ACHN (cell line): ENCODE measurements around the gene ALK.

Source experiments
- DNase-seq: peaks from one replicate; pipeline ENCODE4 v3.0.0-alpha.2; 2015
- in situ Hi-C: cut with HindIII; loops from 2 replicates; pipeline ENCODE4 v1.10.0; 2017; ENCODE audit warnings: low sequenced_read_pairs, low pct_ligation_motif_present, low pct_unique_long_range_greater_than_20kb

Gene ALK

DNA sequence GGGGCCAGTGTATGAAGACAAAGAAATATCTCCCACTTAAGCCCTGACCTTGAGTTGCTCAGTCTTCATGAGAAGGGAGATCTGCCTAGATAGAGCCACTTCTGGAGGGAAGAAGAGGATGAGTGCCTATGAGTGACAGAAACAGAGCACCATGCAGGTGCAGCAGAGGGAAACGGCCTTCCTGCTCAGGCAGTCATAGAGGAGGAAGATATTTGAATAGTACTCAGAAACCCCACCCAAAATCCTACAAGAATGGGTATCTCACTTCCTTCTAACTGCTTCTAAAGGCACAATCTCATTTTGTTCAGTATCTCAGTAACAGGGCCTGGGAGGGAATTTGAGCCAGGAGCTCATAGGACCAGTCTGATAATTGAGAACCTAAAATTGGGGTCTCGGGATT is 339.3 kb downstream of the ALK start:
- no peak for DNase-seq
- in situ Hi-C loops: no loop called here

GRCh38 chr2:29580223-29580622 is 341.2 kb downstream of the ALK start:
- in situ Hi-C loops: no loop called here
- no peak for DNase-seq

DNA sequence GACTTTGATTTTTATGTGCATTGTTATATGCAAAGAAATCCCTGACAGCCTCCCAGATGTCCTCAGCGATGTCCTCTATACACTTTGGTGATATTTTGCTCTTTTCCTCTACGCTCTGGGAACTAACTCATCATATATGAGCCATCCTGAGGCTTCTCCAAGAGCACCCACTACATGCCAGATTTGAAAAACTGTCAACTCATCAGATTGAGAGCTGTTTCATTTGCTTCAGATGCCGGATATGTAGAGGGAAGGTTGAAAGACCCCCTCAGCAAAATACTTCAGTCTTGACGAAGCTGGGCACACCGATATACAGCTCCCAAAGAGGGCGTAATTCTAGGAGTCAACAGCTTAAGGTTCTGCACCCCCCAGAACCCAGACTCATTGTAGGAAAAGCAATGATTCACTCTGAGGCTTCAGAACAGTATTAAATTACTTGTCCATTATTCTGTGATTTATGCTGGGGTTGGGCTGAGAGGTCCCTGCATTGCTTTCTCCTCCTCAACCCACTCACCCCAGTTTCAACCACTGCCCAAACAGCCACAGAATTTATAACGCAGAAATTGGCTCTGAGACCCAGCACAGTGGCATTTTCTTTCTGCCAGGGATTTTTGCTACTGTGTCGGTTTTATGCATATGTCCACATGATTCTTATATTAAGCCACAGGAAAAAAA is 341.8 kb downstream of the ALK start:
- DNase-seq: no peak
- in situ Hi-C loops: no loop called here

DNA sequence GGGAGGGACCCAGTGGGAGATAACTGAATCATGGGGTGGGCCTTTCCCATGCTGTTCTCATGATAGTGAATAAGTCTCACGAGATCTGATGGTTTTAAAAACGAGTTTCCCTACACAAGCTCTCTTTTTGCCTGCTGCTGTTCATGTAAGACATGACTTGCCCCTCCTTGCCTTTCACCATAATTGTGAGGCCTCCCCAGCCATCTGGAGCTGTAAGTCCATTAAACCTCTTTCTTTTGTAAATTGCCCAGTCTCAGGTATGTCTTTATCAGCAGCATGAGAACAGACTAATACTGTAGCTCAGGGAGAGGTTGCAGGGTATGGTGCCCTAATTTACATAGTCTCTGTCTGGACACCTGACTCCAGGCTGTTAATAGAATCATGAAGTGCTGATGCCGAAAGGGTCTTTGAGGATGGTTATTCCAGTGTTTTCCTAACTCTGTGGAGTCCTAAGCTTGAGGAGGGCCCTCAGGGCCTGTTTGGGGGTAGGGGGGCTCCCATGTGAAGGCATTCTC is 343.2 kb downstream of the ALK start:
- no peak for DNase-seq
- in situ Hi-C loops: no loop called here

GRCh38 chr2:29576231-29576630 is 345.2 kb downstream of the ALK start:
- DNase-seq: no peak
- in situ Hi-C loops: no loop called here

DNA sequence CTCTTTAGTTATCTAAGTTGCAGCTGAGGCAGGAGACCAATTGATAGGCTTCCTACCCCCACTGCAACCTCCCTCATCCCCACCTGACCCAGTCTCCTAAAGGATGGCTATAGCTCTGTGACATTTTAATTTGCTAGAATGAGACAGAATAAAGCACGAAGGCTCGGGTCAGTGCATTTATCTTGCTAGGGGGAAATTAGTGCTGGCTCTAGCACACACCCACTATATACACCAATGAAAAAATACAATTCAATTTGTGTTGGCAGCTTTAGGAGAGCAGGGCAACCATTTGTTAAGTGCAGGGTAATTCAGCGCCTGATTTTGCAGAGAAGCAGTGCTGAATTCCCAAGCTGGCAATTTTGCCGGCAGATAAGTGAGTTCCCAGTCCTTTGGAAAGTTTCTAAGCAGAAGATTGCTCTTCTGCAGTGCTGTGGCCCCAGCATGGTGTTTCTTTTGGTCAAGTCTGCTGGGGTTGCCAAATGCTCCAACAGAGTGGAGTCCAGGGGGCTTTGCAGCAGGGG is 346.0 kb downstream of the ALK start:
- in situ Hi-C loops: no loop called here
- no peak for DNase-seq

GRCh38 chr2:29573612-29574011 is 347.8 kb downstream of the ALK start:
- in situ Hi-C loops: no loop called here
- DNase-seq: no peak

- no peak for DNase-seq
- in situ Hi-C loops: no loop called here
These were observed 348.2 kb downstream of the ALK start for GRCh38 chr2:29573147-29573546.

DNA sequence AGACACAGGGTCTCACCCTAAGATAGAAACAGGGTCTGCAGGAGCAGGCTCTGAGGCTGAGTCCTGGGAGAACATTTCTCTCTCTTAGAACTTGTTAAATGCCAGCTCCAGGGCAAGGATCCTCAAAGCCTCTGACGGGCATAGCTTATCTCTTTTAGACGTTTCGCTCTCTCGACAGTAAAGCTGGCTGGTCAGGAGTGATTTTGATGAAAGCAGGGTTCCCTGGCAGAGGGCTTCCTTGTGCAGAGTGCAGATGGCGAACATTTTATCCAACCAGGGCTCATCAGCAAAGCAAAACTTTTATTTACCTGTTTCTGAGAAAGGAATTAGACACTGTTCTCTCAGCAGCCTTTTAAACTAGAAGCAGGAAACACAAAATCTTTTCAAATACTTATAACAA is 350.8 kb downstream of the ALK start:
- no peak for DNase-seq
- in situ Hi-C loops: no loop called here

- in situ Hi-C loops: no loop called here
- no peak for DNase-seq
These were observed 353.4 kb downstream of the ALK start for GRCh38 chr2:29567906-29568520.

- DNase-seq: no peak
- in situ Hi-C loops: no loop called here
These were observed 357.7 kb downstream of the ALK start for GRCh38 chr2:29563697-29564096.

- DNase-seq: no peak
- in situ Hi-C loops: no loop called here
These were observed 358.5 kb downstream of the ALK start for GRCh38 chr2:29562896-29563295.

GRCh38 chr2:29562319-29562718 is 359.1 kb downstream of the ALK start:
- DNase-seq: no peak
- in situ Hi-C loops: no loop called here

DNA sequence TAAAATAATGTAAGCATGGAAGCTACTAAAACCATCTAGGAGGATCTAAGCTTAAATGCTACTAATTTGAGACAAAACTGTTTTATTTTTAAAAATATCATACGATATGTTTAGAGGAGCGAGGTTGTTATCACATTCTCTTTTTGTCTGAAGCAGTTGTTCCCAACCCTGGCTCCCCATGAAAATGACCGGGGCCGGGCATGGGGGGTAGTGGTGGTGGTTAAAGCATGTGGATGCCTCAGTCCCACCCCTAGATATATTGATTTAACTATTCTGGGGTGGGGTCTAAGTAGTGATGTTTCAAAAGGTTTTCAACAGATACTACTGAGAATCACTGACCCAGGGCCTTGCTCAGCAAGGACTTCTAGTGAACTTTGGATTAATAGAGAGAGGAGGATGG is 359.8 kb downstream of the ALK start:
- in situ Hi-C loops: no loop called here
- no peak for DNase-seq

GRCh38 chr2:29561181-29561580 is 360.2 kb downstream of the ALK start:
- in situ Hi-C loops: no loop called here
- no peak for DNase-seq

DNA sequence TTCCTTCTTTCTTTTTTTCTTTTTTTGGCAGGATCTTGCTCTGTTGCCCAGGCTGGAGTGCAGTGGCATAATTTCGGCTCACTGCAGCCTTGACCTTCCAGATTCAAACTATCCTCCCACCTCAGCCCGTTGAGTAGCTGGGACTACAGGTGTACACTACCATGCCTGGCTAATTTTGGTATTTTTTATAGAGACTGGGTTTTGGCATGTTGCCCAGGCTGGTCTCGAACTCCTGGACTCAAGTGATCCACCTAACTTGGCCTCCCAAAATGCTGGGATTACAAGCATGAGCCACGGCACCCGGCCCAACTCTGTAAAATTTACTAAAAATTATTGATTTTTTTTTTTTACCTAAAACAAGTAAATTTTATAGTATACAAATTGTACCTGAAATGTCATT is 360.8 kb downstream of the ALK start:
- DNase-seq: no peak
- in situ Hi-C loops: no loop called here

DNA sequence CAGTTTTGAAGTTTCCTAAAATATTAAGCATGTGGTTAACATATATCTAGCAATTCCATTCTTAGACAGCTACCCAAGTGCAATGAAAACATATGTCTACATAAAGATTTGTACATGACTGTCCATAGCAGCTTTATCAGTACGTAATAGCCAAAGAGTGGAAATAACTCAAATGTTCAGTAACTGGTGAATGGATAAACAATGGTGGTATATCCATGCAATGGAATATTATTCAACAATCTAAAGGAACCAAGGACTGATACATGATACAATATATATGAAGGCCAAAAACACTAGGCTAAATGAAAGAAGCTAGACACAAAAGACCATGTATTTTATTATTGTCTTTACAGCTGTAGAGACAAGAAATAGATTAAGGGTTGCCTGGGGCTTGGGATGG is 361.4 kb downstream of the ALK start:
- no peak for DNase-seq
- in situ Hi-C loops: no loop called here

GRCh38 chr2:29559578-29559977 is 361.8 kb downstream of the ALK start:
- in situ Hi-C loops: no loop called here
- DNase-seq: no peak

DNA sequence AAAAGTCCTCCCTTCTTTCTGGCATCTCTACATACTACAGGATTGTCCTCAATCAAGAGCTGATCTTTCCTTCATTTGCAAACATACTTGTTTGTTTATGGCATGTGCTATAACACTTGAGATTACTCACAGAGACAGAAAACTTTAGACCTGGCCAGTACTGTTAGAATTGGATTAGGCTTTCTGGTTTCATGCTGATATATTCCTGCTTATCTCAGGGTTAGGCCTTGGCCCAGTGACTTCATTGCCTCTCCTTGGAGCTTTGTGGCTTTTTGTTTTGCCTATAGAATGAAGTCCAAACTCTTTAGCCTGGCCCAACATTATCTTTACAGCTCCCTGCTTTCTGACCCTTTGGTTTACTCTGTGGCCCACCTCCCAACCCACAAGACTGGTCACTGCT is 363.3 kb downstream of the ALK start:
- in situ Hi-C loops: no loop called here
- DNase-seq: no peak

- in situ Hi-C loops: no loop called here
- DNase-seq: no peak
These were observed 364.1 kb downstream of the ALK start for GRCh38 chr2:29557268-29557667.
